AG10803 (cell line): ENCODE measurements around the gene THAP4.
"Not testable (repeated sequence)": the region's sequence is repeated elsewhere in the genome, so short reads cannot be mapped to it uniquely, and the experiment has no call there.

Source experiments
- DNase-seq: peaks from one replicate; pipeline ENCODE4 v3.0.0; 2010; ENCODE audit warnings: low read depth
- H3K4me3 ChIP-seq: 2 replicates; pipeline ENCODE4 v1.5.1; 2011; ENCODE audit warnings: mild to moderate bottlenecking, low read length, control low read depth
- TF ChIP-seq, protein P1 (sequence below): conservative IDR thresholded peaks from 2 replicates; pipeline ENCODE4 v1.5.1; 2011; ENCODE audit warnings: mild to moderate bottlenecking, low read length, control low read depth, inconsistent platforms

The THAP4 gene

DNA sequence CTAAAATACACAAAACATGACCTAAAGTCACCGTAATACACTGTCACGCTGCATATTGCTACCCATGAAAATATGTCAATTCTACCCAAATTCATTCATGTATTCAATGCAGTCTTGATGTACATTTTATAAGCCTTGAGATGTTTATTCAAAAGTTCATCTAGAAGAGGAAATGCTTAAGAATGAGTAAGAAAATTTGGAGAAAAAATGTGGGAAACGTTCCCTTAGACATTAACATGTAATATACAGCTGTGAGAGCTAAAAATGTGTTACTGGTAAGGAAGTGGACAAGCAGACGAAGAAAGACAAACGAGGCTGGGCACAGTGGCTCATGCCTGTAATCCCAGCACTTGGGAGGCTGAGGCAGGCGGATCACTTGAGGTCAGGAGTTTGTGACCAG, 37.3 kb downstream of the THAP4 start:
- TF ChIP-seq, protein P1, sequence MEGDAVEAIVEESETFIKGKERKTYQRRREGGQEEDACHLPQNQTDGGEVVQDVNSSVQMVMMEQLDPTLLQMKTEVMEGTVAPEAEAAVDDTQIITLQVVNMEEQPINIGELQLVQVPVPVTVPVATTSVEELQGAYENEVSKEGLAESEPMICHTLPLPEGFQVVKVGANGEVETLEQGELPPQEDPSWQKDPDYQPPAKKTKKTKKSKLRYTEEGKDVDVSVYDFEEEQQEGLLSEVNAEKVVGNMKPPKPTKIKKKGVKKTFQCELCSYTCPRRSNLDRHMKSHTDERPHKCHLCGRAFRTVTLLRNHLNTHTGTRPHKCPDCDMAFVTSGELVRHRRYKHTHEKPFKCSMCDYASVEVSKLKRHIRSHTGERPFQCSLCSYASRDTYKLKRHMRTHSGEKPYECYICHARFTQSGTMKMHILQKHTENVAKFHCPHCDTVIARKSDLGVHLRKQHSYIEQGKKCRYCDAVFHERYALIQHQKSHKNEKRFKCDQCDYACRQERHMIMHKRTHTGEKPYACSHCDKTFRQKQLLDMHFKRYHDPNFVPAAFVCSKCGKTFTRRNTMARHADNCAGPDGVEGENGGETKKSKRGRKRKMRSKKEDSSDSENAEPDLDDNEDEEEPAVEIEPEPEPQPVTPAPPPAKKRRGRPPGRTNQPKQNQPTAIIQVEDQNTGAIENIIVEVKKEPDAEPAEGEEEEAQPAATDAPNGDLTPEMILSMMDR = no peak
- DNase-seq = no peak

DNA sequence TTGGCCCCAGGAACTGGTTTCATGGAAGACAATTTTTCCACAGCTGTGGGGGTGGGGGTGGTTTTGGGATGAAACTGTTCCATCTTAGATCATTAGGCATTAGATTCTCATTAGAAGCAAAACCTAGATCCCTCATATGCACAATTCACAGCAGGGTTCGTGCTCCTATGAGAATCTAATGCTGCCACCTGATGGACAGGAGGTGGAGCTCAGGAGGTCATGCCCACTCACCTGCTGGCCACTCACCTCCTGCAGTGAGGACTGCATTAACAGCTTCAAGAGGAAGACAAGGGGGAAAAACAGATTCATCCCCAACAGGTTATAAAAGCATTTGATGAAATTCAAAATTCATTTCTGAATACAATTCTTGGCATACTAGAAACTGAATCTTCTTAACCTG, 38.5 kb downstream of the THAP4 start:
- TF ChIP-seq, protein P1 = no peak
- no peak for DNase-seq
- H3K4me3 ChIP-seq = no peak overlapping the region

More for the DNA sequence above, 37.3 kb downstream of the THAP4 start:
- H3K4me3 ChIP-seq = no peak overlapping the region

DNA sequence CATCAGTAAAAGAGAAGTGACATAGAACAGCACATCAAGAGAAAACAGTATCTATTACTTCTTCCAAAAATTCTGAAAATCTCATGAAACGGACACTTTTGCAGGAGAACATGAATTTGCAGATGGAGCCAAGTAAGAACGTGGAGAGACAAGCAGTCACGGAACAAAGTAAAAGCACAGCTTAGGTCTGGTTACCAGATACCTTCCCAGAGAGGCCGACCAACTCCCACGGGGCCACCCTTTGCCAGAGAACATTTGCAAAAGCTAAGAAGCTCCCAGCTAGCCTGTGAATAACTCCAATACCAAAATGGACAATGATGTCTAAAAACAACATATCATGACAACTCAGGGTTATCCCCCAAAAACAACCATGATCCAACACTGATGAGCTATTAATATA, 38.9 kb downstream of the THAP4 start:
- no peak overlapping the region for H3K4me3 ChIP-seq
- TF ChIP-seq, protein P1 = no peak
- DNase-seq = no peak

DNA sequence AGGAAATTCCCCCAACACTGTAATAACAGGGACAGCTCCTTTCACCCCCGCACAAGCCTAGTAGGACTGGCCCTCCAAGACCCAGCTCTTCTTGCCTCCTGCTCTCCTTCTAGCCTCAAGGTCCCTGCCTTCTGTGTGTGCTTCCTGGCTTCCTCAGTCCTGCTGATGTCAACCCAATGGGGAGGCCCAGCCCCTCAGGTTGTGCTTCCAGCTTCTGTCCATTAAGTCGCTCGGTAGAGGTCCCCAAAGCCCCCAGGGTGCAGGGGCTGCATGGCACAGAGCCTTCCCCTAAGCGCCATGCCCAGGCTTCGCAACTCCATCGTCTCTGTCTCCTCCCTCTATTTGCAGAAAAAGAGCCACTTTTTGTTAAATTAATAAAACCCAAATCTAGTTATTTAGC, 39.4 kb downstream of the THAP4 start:
- DNase-seq = no peak

DNA sequence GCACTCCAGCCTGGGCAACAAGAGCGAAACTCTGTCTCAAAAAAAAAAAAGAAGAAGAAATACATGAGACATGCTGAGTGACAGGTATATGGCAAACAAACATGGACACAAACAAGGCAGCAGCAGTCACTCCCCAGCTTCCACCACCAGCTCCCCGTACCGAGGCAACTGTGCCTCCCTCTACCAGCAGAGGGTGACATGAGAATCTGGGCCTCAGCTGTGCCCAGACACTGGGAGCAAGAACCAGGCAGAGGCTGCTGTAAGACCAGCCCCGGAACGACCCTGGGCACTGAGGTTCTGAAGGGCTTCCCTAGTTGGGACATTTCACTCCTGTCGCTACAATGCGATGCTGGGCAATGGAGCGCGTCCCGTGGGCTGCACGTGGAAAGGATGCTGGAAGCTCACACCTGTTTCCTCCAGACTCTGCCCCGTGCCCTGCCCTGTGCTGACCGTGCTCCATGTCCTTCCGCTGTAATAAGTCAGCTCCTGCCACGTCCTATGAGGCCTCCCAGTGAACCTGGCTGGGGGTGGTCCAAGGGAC, 41.3 kb downstream of the THAP4 start:
- DNase-seq = no peak
- TF ChIP-seq, protein P1 = no peak; the same call in 1 of the 2 replicates
- no peak overlapping the region for H3K4me3 ChIP-seq

More for the DNA sequence above, 39.4 kb downstream of the THAP4 start:
- TF ChIP-seq, protein P1 = no peak
- H3K4me3 ChIP-seq = no peak overlapping the region

DNA sequence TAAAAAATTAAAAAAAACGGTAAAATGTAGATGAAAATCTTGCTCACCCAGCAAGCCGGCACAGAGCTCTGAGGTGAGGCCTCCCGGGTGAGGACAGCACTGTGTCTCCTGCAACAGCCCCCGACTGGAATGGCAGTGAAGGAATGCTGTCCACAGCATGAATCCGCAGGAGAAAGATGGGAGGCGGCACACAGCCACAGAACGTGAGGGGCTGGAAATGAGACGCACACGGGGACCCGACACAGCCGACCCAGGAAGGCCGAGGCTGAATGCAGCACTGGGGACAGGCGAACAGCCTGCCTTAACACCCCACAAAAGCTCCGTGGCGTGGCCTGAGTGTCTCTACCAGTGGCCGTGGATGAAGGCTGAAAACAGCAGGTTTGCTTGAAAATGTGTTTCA, 43.7 kb downstream of the THAP4 start:
- TF ChIP-seq, protein P1 = no peak
- DNase-seq = no peak
- H3K4me3 ChIP-seq = no peak overlapping the region

DNA sequence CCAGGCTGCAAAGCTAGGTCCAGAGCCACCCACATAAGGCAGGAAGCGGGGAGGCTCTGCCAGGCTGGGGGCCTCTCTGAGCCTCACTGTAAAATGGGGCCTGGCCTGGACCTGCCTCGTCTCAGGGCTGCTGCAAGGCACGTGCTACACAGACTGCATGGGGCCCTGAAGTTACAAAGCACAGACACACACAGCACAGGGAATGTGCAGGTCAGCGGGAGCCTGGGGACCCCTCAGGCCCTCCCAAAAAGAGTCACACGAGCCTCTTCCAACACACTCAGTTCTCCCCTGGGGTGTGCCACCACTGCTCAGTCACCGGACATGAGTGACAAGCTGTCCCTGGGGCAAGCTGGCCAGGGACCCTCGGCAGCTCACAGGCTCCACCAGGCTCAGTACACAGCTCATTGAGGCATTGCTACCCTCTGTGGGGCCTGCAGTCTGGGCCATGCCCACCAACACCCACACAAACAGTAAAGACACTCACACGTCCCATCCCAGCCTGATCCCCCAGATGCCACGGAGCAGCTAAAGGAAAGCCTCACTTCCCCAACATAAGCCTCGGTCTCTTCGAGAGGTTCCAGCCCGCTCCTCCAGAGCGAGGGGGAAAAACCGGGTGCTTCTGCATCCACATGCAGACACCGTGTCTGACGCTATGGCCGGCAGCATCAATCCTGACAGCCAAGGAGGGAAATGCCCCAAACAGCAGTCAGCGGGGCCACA, 44.7 kb downstream of the THAP4 start:
- TF ChIP-seq, protein P1 = no peak
- no peak overlapping the region for H3K4me3 ChIP-seq
- no peak for DNase-seq

DNA sequence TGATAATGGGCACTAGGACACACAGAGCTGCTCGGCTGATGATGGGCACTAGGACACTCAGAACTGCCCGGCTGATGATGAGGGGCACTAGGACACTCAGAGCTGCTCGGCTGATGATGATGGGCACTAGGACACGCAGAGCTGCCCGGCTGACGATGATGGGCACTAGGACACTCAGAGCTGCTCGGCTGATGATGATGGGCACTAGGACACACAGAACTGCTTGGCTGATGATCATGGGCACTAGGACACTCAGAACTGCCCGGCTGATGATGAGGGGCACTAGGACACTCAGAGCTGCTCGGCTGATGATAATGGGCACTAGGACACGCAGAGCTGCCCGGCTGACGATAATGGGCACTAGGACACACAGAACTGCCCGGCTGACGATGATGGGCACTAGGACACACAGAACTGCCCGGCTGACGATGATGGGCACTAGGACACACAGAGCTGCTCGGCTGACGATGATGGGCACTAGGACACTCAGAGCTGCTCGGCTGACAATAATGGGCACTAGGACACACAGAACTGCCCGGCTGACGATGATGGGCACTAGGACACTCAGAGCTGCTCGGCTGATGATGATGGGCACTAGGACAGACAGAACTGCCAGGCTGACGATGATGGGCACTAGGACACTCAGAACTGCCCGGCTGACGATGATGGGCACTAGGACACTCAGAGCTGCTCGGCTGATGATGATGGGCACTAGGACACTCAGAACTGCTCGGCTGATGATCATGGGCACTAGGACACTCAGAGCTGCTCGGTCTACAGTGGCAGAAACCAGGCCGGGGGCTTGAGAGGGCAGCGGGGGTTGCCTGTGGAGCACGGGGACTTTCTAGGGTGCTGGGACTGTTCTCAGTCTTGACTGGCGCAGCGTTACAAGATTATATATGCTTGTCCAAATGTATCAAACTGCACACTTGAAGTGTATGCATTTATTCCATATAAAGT, 46.2 kb downstream of the THAP4 start:
- not testable (repeated sequence) for H3K4me3 ChIP-seq, DNase-seq

DNA sequence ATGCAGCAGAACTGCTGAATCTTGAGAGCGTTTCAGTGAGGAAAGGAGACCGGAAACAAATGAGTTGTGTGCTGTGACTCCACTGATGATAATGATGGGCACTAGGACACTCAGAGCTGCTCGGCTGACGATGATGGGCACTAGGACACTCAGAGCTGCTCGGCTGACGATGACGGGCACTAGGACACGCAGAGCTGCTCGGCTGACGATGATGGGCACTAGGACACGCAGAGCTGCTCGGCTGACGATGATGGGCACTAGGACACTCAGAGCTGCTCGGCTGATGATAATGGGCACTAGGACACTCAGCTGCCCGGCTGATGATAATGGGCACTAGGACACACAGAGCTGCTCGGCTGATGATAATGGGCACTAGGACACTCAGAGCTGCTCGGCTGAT, 47.1 kb downstream of the THAP4 start:
- not testable (repeated sequence) for DNase-seq, H3K4me3 ChIP-seq
